Measurements from ENCODE around the gene ZNF423.

DNA sequence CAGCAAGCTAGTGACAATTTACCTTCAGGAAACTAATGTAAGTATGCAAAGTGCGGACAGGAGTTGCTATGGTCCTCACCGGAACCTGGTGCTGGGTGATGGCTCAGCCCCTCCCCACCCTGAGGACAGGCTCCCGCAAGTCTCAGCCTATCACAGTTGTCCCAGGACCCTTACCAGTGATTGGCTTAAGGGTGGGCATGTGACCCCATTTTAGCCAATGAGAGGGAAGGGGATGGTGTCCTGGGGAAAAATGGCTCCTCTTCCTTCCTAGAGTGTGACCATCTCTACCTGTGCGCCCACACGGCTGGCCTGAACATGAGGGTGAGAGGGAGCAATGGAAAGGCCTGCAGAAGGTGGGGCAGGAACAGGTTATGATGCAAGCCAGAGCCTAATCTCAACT, 401.9 kb downstream of the ZNF423 start:
- TF ChIP-seq, protein P1, sequence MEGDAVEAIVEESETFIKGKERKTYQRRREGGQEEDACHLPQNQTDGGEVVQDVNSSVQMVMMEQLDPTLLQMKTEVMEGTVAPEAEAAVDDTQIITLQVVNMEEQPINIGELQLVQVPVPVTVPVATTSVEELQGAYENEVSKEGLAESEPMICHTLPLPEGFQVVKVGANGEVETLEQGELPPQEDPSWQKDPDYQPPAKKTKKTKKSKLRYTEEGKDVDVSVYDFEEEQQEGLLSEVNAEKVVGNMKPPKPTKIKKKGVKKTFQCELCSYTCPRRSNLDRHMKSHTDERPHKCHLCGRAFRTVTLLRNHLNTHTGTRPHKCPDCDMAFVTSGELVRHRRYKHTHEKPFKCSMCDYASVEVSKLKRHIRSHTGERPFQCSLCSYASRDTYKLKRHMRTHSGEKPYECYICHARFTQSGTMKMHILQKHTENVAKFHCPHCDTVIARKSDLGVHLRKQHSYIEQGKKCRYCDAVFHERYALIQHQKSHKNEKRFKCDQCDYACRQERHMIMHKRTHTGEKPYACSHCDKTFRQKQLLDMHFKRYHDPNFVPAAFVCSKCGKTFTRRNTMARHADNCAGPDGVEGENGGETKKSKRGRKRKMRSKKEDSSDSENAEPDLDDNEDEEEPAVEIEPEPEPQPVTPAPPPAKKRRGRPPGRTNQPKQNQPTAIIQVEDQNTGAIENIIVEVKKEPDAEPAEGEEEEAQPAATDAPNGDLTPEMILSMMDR (IDR thresholded peaks at IDR 0.05) = no peak
- no peak for TF ChIP-seq POLR2A (IDR thresholded peaks at IDR 0.05)
